ENCODE measurements around the gene KCTD17.

Gene KCTD17

DNA sequence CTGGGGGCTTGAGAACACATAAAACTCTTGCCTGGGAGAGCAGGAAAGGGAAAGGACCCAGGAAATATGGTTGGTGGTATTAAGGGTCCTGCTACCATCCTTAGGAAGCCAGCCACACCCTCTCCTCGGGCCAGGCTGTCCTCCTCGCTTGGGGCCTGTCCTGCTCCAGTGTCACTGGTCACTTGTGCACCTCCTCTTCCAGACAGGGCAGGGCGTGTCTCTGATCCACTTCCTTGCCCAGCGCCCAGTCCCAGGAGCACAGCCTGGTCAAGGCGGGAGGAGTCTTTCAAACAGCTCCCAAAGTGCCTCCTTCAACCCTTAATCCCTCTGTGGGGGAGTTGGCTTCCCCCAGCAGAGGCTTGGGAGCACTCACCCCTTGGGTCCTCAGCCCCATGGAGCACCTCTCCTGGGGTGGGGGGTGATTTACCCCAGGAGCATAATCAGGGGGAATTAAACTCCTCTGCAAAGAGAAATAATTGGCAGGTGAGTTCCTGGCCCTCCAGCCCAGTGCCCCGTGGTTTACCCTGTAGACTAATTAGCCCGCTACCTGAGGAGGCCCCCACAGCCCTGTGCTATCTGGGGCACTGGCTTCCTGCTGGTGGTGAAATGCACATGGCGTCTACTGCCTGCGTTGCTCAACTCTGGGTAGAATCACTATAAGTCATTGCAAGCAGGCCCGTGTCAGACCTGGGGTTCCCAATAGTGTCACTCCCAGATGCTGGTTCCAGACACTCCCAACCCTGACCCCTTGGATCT is 49.9 kb downstream of the KCTD17 start:
- in situ Hi-C loops (cut with MboI; ENCODE audit: low sequenced_read_pairs, unreplicated experiment), result no loop called here
- DNase-seq (ENCODE audit: low spot score), result no peak
- no peak for TF ChIP-seq CTCF (IDR thresholded peaks at IDR 0.05; ENCODE audit: borderline replicate concordance, control extremely low read depth, extremely low read depth, insufficient read depth, missing control alignments)

DNA sequence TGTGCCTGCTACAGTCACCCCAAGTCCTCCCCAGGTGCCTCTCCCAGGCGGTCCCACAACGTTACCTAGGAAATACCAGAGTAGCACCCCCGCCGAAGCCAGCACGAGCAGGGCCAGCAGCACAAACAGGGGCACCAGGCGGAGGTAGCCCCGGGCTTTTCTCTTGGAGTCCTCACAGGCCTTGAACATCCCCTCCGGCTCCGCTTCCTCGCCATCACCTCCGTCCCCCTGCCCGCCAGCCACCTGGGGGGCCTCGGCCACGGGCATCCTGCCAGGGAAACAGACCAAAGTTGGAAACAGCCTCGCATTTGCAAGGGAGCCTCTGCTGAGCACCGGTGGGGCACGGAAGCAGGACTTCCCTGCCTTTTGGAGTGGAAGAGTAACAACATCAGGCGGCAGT is 51.6 kb downstream of the KCTD17 start:
- TF ChIP-seq CTCF (IDR thresholded peaks at IDR 0.05; ENCODE audit: borderline replicate concordance, control extremely low read depth, extremely low read depth, insufficient read depth, missing control alignments), result no peak
- in situ Hi-C loops (cut with MboI; ENCODE audit: low sequenced_read_pairs, unreplicated experiment), result no loop called here
- no peak for DNase-seq (ENCODE audit: low spot score)

GRCh38 chr22:37103656-37104452 is 52.3 kb downstream of the KCTD17 start:
- in situ Hi-C loops (cut with MboI; ENCODE audit: low sequenced_read_pairs, unreplicated experiment), result no loop called here
- DNase-seq (ENCODE audit: low spot score), result no peak
- no peak for TF ChIP-seq CTCF (IDR thresholded peaks at IDR 0.05; ENCODE audit: borderline replicate concordance, control extremely low read depth, extremely low read depth, insufficient read depth, missing control alignments)

DNA sequence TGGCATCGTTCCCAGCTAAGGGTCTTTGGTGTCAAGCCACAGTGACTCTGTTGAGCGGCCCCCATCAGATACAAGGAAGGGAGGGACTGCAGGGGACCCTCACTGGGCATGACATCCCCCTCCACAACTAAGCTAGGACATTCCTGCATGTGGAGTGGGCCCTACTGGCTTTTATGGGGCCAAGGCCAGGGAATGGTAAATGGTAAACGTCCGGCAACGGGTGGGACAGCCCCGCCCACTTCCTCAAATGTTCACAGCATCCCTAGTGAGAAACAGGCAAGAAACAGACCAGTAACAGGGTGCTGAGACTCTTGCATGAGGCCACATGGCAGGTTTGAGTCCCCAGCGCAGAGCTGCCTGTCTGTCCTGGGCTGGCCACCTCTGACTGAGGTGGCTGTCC is 53.6 kb downstream of the KCTD17 start:
- no peak for DNase-seq (ENCODE audit: low spot score)
- in situ Hi-C loops (cut with MboI; ENCODE audit: low sequenced_read_pairs, unreplicated experiment), result no loop called here
- TF ChIP-seq CTCF (IDR thresholded peaks at IDR 0.05; ENCODE audit: borderline replicate concordance, control extremely low read depth, extremely low read depth, insufficient read depth, missing control alignments), result no peak

DNA sequence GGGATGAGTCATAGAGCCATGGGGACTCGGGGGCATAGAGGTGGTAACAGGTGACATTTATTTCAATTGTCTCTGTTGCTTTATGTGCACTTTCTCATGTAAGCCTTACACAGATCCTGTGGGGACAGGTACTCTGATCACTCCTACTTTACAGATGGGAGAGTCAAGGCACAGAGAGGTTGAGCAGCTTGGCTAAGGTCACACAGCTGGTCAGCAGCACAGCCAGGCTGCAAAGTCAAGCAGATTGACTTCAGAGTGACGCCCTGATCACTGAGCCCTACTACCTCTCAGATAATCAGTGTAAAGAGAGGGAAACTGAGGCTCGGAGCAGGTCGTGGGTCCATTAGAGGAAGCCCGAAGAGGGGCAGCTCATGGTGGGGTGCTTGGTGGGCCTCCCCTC is 54.4 kb downstream of the KCTD17 start:
- in situ Hi-C loops (cut with MboI; ENCODE audit: low sequenced_read_pairs, unreplicated experiment), result no loop called here
- no peak for TF ChIP-seq CTCF (IDR thresholded peaks at IDR 0.05; ENCODE audit: borderline replicate concordance, control extremely low read depth, extremely low read depth, insufficient read depth, missing control alignments)
- no peak for DNase-seq (ENCODE audit: low spot score)

- TF ChIP-seq CTCF (IDR thresholded peaks at IDR 0.05; ENCODE audit: borderline replicate concordance, control extremely low read depth, extremely low read depth, insufficient read depth, missing control alignments), result no peak
- DNase-seq (ENCODE audit: low spot score), result no peak
- in situ Hi-C loops (cut with MboI; ENCODE audit: low sequenced_read_pairs, unreplicated experiment), result no loop called here
Measured at GRCh38 chr22:37107816-37108621, 56.5 kb downstream of the KCTD17 start.
